GM20000 (cell line): ENCODE data around the gene TBCC.

Experiments
- DNase-seq: peaks from one replicate; pipeline ENCODE4 v3.0.0; 2012; ENCODE audit warnings: low spot score
- CTCF ChIP-seq: IDR thresholded peaks from 2 replicates; pipeline ENCODE4 v1.5.1; 2012; ENCODE audit warnings: mild to moderate bottlenecking, control low read depth; ENCODE audit errors: extremely low read depth, missing control alignments

Gene TBCC

GRCh38 chr6:42784717-42785498 lies 39.0 kb upstream of the TBCC start:
- no peak for DNase-seq
- no peak for TF ChIP-seq CTCF

GRCh38 chr6:42783876-42784642 lies 38.2 kb upstream of the TBCC start:
- no peak for DNase-seq
- TF ChIP-seq CTCF, result no peak

GRCh38 chr6:42783177-42783875 lies 37.4 kb upstream of the TBCC start:
- no peak for TF ChIP-seq CTCF
- peak; percentile 82 for DNase-seq

GRCh38 chr6:42782689-42783176 lies 36.8 kb upstream of the TBCC start:
- TF ChIP-seq CTCF, result no peak
- peak; percentile 78 for DNase-seq

GRCh38 chr6:42781796-42782688 lies 36.1 kb upstream of the TBCC start, which contains the start of gene BICRAL:
Gene BICRAL, plus strand, starts transcription at chr6:42782052. Its CDS starts 39,971 bp downstream, at chr6:42822023.
- no peak for TF ChIP-seq CTCF
- peak; percentile 79 for DNase-seq

- no peak for TF ChIP-seq CTCF
- peak; percentile 45 for DNase-seq
Measured at GRCh38 chr6:42781546-42781795, 35.6 kb upstream of the TBCC start.
